B cell (primary cell): Measurements from ENCODE around the gene AOPEP. TPM values are rescaled to one million over a fixed set of nuclear protein-coding genes. Genes with fewer than 3 reads are reported as not detected.

Source experiments
- ATAC-seq: fragments of 200-7000 bp; cut with Tn5 transposase; one replicate; pipeline ENCODE4 v1.10.0; 2021; ENCODE audit warnings: low read depth, mild to moderate bottlenecking, moderate number of reproducible peaks, moderate library complexity
- CTCF ChIA-PET: fragments of 350-600 bp; sonication (Branson Sonifier 250); formaldehyde crosslinking; loops from one replicate; lab custom pipeline; 2021; ENCODE audit warnings: antibody characterized with exemption, inconsistent platforms; lab: Charles Lee
- POLR2A ChIA-PET: fragments of 350-600 bp; sonication (Branson Sonifier 250); formaldehyde crosslinking; loops from one replicate; lab custom pipeline; 2021; ENCODE audit warnings: antibody characterized with exemption; lab: Charles Lee
- DNase-seq: peaks from one replicate; pipeline ENCODE4 v3.0.0; 2013
- H2AFZ ChIP-seq: 2 replicates; pipeline ENCODE4 v1.6.1; 2012; ENCODE audit warnings: mild to moderate bottlenecking, low read depth, low read length; ENCODE audit not compliant: insufficient read depth, poor library complexity, severe bottlenecking
- H3K27ac ChIP-seq, 2 donors: 1 replicate in 1 of 2; 2 replicates in 1 of 2; pipeline ENCODE4 v1.5.1; 2012 to 2013; ENCODE audit warnings: low read length in 2 of 2, mild to moderate bottlenecking in 2 of 2, moderate library complexity in 1 of 2
- H3K27me3 ChIP-seq, 4 experiments: fragments of 200-600 bp in 1 of 4; sonication (generic) in 1 of 4; replicated peaks in 1 of 4; 1 replicate in 2 of 4; 2 replicates in 2 of 4; pipeline versions ENCODE4 v1.6.1 to v1.7.0; 2013 to 2016; ENCODE audit warnings: low read length in 3 of 4, mild to moderate bottlenecking in 2 of 4, mixed read lengths in 1 of 4, moderate library complexity in 1 of 4; ENCODE audit not compliant: insufficient read depth in 4 of 4, control insufficient read depth in 3 of 4; ENCODE audit errors: control extremely low read depth in 1 of 4
- H3K36me3 ChIP-seq, 2 experiments: replicated peaks in 1 of 2; 1 replicate in 1 of 2; 2 replicates in 1 of 2; pipeline versions ENCODE4 v1.6.1 to v1.7.1; 2013; ENCODE audit warnings: low read length in 1 of 2; ENCODE audit not compliant: insufficient read depth in 2 of 2, control insufficient read depth in 1 of 2; ENCODE audit errors: control extremely low read depth in 1 of 2, extremely low read depth in 1 of 2
- H3K4me1 ChIP-seq, 2 donors: fragments of 200-600 bp in 1 of 2; sonication (generic) in 1 of 2; 1 replicate in 1 of 2; 2 replicates in 1 of 2; pipeline versions ENCODE4 v1.5.1 to v1.6.1; 2013 to 2017; ENCODE audit warnings: low read length in 2 of 2; ENCODE audit not compliant: control insufficient read depth in 2 of 2, insufficient read depth in 2 of 2
- H3K4me2 ChIP-seq: replicated peaks from 2 replicates; pipeline ENCODE3; 2012; ENCODE audit warnings: mild to moderate bottlenecking, low read depth, low read length; ENCODE audit not compliant: poor library complexity, severe bottlenecking
- H3K4me3 ChIP-seq, 5 experiments: fragments of 200-600 bp in 1 of 5; sonication (generic) in 1 of 5; 1 replicate in 3 of 5; 2 replicates in 2 of 5; pipeline versions ENCODE4 v1.5.1 to v1.7.0; 2011 to 2016; ENCODE audit warnings: low read length in 4 of 5, mild to moderate bottlenecking in 4 of 5, low read depth in 2 of 5, control low read depth in 1 of 5, moderate library complexity in 1 of 5; ENCODE audit not compliant: insufficient read depth in 1 of 5; ENCODE audit errors: control extremely low read depth in 1 of 5, extremely low read depth in 1 of 5
- H3K79me2 ChIP-seq: fragments of 200-600 bp; sonication (generic); one replicate; pipeline ENCODE4 v1.6.0; 2016; ENCODE audit warnings: low read length; ENCODE audit not compliant: control insufficient read depth, insufficient read depth
- H3K9ac ChIP-seq: fragments of 200-600 bp; sonication (generic); 2 replicates; pipeline ENCODE4 v1.6.1; 2017; ENCODE audit warnings: mild to moderate bottlenecking, low read length, moderate library complexity
- H3K9me3 ChIP-seq, 3 donors: one replicate each; pipeline versions ENCODE4 v1.6.1 to v1.7.1; 2013; ENCODE audit warnings: low read length in 2 of 3; ENCODE audit not compliant: control insufficient read depth in 2 of 3, insufficient read depth in 1 of 3; ENCODE audit errors: control extremely low read depth in 1 of 3
- H4K20me1 ChIP-seq: 2 replicates; pipeline ENCODE4 v1.6.0; 2012; ENCODE audit warnings: mild to moderate bottlenecking, low read length; ENCODE audit not compliant: insufficient read depth, control insufficient read depth, poor library complexity, severe bottlenecking
- H3K27ac Mint-ChIP-seq: one replicate; pipeline ENCODE4 v1.8.0; 2021; ENCODE audit warnings: mixed read lengths
- H3K27me3 Mint-ChIP-seq: one replicate; pipeline ENCODE4 v1.8.0; 2021; ENCODE audit warnings: mixed read lengths
- H3K4me1 Mint-ChIP-seq: one replicate; pipeline ENCODE4 v1.8.0; 2021; ENCODE audit warnings: mixed read lengths
- H3K4me3 Mint-ChIP-seq: one replicate; pipeline ENCODE4 v1.8.0; 2021; ENCODE audit warnings: mixed read lengths
- H3K9me3 Mint-ChIP-seq: one replicate; pipeline ENCODE4 v1.8.0; 2022; ENCODE audit warnings: mixed read lengths; ENCODE audit not compliant: insufficient read depth
- EZH2 ChIP-seq: IDR thresholded peaks from 2 replicates; pipeline ENCODE4 v1.6.1; 2012; ENCODE audit warnings: borderline replicate concordance, low read depth, mild to moderate bottlenecking, moderate library complexity, low read length; ENCODE audit not compliant: insufficient read depth, poor library complexity, severe bottlenecking
- WGBS: methylation state at CpG from one replicate; pipeline ENCODE4 v1.1.5; 2013; ENCODE audit warnings: missing lambda C conversion rate; ENCODE audit not compliant: insufficient coverage; 5-methylcytosine and 5-hydroxymethylcytosine counted together
- intact Hi-C: fragments of 100-400 bp; cut with micrococcal nuclease; formaldehyde crosslinking; loops from one replicate; pipeline ENCODE4 v1.10.0; 2022
- polyA plus RNA-seq: library from polyadenylated mRNA; depleted of rRNA; stranded (reverse); fragments of >200 nt; gene quantifications from 2 replicates; pipeline ENCODE4 v1.2.3, GENCODE V29; 2012
- total RNA-seq, 2 donors: library from RNA; stranded (reverse); fragments of 120-200 nt in 1 of 2; gene quantifications; 1 replicate in 1 of 2; 2 replicates in 1 of 2; pipeline versions ENCODE4 v1.2.3 to v1.2.4, GENCODE V29; 2013 to 2022
- TF ChIP-seq, protein P1 (sequence below): fragments of 200-600 bp; IDR thresholded peaks from one replicate; pipeline ENCODE4 v1.8.0; 2022; ENCODE audit warnings: antibody characterized with exemption, mild to moderate bottlenecking

Gene AOPEP
- total and polyA plus RNA-seq, 2 donors (not counting 1 experiment from before 2014, with no cell fraction given): 5.1 to 35.8 TPM

DNA sequence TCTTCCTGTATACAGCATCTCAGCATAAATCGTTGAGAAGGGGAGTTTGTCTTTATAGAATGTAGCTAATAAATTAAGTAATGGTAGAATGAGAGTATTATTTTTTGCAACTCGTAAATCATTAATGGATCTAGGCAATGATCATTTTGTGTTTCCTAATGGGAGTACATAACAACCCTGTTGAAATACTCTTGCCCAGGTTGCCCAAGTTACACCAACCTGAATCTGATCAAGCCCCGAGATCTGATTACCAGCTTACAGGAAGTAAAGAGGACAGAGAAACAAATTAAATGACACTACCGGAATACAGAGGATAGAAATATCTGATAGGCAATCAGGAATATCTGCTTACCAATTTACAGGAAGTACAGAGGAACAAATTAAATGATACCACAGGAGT lies 107.3 kb downstream of the AOPEP start:
- TF ChIP-seq, protein P1, sequence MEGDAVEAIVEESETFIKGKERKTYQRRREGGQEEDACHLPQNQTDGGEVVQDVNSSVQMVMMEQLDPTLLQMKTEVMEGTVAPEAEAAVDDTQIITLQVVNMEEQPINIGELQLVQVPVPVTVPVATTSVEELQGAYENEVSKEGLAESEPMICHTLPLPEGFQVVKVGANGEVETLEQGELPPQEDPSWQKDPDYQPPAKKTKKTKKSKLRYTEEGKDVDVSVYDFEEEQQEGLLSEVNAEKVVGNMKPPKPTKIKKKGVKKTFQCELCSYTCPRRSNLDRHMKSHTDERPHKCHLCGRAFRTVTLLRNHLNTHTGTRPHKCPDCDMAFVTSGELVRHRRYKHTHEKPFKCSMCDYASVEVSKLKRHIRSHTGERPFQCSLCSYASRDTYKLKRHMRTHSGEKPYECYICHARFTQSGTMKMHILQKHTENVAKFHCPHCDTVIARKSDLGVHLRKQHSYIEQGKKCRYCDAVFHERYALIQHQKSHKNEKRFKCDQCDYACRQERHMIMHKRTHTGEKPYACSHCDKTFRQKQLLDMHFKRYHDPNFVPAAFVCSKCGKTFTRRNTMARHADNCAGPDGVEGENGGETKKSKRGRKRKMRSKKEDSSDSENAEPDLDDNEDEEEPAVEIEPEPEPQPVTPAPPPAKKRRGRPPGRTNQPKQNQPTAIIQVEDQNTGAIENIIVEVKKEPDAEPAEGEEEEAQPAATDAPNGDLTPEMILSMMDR: no peak
- no peak for TF ChIP-seq EZH2
- no peak overlapping the region for H2AFZ ChIP-seq
- no peak overlapping the region for H3K4me3 ChIP-seq
- no peak overlapping the region for H3K27ac Mint-ChIP-seq
- H3K9ac ChIP-seq: no peak overlapping the region
- peaks cover 4% of the 10 kb centered on the region for H4K20me1 ChIP-seq
- peaks cover 0 to 6% (median 1%) of the 10 kb centered on the region in 3 donors for H3K9me3 ChIP-seq
- no peaks in the 10 kb centered on the region for H3K27me3 ChIP-seq
- no peaks in the 10 kb centered on the region for H3K4me1 ChIP-seq
- DNase-seq: no peak
- H3K4me2 ChIP-seq: no peak overlapping the region
- ChIA-PET POLR2A (no interaction called here), CTCF (interaction anchor here (0.6 kb wide), 1 partner anchor 116 kb away, joined by 3 read pairs; no protein-coding TSS in a partner anchor)
- H3K36me3 ChIP-seq: no peaks in the 10 kb centered on the region
- no peaks in the 10 kb centered on the region for H3K79me2 ChIP-seq
- H3K4me1 Mint-ChIP-seq: no peaks in the 10 kb centered on the region
- ATAC-seq: no peak
- no CpG with 5 or more reads among the region's 4 CpGs for WGBS
- no peaks in the 10 kb centered on the region for H3K27me3 Mint-ChIP-seq
- peaks cover 7% of the 10 kb centered on the region for H3K9me3 Mint-ChIP-seq
- intact Hi-C loops: no loop called here
- H3K27ac ChIP-seq: no peak overlapping the region
- no peak overlapping the region for H3K4me3 Mint-ChIP-seq

DNA sequence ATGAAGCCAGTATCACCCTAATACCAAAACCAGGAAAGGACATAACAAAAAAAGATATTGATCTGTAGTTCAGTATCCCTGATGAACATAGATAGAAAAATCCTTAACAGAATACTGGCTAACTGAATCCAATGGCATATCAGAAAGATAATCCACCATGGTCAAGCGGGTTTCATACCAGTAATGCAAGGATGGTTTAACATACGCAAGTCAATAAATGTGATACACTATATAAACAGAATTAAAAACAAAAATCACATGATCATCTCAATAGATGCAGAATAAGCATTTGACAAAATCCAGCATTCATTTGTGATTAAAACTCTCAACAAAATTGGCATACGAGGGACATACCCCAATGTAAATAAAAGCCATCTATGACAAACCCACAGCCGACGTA lies 110.9 kb downstream of the AOPEP start:
- Mint-ChIP-seq H3K27ac (no peak overlapping the region), H3K4me1 (no peaks in the 10 kb centered on the region), H3K9me3 (peaks cover 4% of the 10 kb centered on the region), H3K27me3 (no peaks in the 10 kb centered on the region), H3K4me3 (no peak overlapping the region)
- H3K9ac ChIP-seq: no peak overlapping the region
- no CpG with 5 or more reads among the region's 5 CpGs for WGBS
- H3K79me2 ChIP-seq: peaks cover 2% of the 10 kb centered on the region
- POLR2A ChIA-PET: no interaction called here
- intact Hi-C loops: no loop called here
- TF ChIP-seq EZH2: no peak
- TF ChIP-seq, protein P1: no peak
- no peak overlapping the region for H2AFZ ChIP-seq
- ATAC-seq (no peak), DNase-seq (no peak)
- no peaks in the 10 kb centered on the region for H3K27me3 ChIP-seq
- no peaks in the 10 kb centered on the region for H3K4me1 ChIP-seq
- CTCF ChIA-PET: interaction anchor here (0.7 kb wide), 1 partner anchor 1053 kb away, joined by 5 read pairs; no protein-coding TSS in a partner anchor
- peaks cover 4% of the 10 kb centered on the region for H4K20me1 ChIP-seq
- peaks cover 1 to 18% (median 8%) of the 10 kb centered on the region in 3 donors for H3K9me3 ChIP-seq
- H3K27ac ChIP-seq: no peak overlapping the region
- H3K36me3 ChIP-seq: peaks cover 0 to 2% of the 10 kb centered on the region in 2 experiments
- no peak overlapping the region for H3K4me2 ChIP-seq
- H3K4me3 ChIP-seq: no peak overlapping the region
